NCI-H1436 (cell line): Measurements from ENCODE around the gene FAM111B.

Experiments
- DNase-seq: peaks from one replicate; lab custom pipeline; 2025; lab: John Stamatoyannopoulos, UW

The FAM111B gene

DNA sequence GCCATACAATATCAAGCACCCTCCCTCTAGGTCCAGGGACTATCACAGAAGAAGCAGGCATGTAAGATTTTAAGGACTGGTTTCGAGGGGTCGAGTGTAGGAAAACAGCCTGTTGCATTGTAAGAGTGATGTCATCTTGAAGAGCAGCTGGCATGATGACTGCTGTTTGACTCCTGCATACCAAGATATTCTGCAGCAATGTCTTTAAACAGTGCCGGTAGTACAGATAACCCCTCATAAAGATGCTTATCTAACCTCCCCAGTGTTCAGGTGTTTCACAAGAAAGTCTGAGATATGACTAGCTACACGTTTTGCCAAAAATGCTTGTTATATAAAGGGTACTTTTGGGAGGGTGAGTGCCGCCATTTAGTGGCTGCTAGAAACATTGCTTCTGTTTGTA lies 47.6 kb downstream of the FAM111B start:
- no peak for DNase-seq

DNA sequence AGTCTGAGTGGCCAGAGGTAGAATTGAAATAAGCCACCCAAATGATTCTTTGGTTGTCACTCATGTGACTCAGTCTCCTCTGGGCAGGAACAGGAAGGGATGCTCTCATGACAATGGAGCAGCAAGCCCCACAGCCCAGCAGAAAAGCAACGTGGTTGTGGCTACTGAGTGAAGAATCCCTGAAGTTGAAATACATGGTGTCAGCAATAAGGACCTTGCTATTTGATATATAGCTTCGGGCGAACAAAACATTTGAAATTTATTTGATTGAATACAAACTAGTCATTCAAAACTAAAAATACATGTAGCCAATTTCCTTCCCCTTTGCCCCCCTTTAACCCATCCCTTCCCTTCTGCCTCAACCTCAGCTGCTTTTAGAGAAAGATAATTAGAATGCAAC lies 50.4 kb downstream of the FAM111B start:
- DNase-seq: no peak

- DNase-seq: peak; percentile 63
Observed at GRCh38 chr11:59158206-59159068, 51.4 kb downstream of the FAM111B start.

DNA sequence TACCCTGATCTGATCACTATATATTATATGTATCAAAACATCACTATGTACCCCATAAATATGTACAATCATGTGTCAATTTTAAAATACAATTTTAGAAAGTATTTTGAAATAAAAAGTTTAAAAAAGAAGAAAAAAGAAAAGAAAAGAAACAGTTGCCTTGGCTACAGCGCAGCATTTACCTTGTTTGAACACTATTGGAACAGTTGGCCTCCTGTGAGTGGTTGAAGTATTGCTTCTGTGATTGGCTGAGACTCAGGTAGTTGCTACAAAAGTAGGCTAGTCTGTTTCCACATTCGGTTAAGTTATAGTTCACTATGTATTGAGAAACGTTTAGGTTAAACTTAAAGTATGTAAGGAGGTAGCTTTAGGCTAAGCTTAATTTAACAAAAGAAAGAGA lies 57.0 kb downstream of the FAM111B start:
- no peak for DNase-seq

DNA sequence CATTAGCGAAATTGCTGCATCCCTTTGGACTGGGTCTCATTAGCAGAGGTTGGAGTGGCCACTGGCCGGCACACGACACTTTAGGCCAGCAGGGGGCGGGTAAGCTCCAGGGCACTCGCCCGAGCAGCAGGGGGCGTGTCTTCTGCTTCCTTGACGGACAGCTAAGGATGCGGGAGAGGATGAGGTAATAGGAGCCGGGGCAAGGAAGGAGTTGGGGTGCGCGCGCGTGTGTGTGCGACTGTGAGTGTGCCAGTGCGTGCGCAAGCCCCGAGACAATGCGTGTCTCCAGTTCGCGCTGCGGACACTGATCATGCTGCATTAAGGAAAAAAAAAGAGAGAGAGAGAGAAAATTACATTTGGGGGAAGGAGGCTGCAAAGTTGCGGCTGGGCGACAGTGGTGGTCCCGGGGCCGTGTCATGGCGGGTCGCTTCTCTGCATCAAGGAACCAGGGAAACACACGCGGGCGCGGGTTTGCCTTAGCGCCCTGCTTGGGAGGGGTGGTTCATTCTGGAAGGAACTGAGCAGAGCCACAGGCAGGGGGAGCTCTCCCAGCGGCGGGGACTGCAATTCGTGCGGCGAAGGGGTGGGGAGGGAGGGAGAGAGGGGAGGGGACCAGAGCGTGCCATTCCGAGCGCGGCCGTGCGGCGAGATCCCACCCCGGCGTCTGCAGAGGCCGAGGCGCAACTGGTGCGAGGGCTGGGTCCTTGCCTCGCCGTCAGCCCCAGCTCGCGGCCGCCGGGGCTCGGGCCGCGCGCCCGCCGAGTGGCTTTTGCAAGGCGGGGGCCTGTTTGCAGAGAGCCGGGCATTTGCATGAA lies 64.7 kb downstream of the FAM111B start, which contains the start of gene DTX4:
DTX4 (plus strand) TSS at position 625 of the 815 bp plus-strand sequence. CDS start 464 bp downstream, outside the sequence.
- peak; percentile 90 for DNase-seq

- DNase-seq: no peak
Observed at GRCh38 chr11:59172345-59173079, 65.5 kb downstream of the FAM111B start.

DNA sequence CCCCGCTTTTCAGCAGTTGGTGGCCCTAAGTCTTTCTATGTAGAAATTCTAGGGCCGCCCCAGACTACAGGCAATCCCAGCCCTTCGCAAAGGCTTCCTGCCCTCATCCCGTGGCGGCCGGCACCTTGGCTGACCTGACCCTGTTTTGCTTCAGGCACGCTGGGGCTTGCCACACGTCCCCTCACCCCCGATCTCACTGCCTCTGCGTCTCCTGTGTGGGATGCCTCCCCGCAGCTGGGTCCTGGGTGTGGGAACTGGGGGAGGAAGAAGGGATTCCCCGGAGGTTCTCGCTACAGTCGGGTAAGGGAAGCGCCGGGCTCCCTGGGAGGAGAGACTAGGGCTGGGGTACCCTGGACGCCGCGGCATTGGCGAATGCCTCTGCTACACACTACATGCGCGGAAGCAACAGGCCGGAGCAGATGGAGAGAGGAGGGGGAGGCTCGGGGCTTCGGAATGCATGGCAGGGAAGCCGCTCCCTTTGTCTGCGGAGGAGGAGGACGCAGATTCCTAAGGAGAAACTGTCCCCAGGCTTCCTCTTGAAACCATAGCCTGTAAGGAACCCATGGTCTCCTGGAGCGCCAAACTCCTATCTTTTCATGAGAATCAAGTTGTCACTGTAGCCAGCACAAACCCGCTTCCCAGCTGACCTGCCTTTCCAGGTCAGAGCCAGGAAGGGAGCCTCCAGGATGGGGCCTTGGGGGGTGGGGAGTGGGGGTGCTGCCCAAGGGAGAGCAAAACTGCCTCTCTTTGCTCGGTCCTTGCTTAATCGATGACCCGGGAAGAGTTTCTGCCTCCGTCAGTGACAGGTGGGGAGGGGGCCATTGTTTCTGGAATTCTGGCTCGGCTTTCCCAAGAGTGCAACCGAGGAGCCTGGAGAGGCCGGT lies 66.3 kb downstream of the FAM111B start:
- no peak for DNase-seq

- no peak for DNase-seq
Observed at GRCh38 chr11:59173964-59174663, 67.1 kb downstream of the FAM111B start.

DNA sequence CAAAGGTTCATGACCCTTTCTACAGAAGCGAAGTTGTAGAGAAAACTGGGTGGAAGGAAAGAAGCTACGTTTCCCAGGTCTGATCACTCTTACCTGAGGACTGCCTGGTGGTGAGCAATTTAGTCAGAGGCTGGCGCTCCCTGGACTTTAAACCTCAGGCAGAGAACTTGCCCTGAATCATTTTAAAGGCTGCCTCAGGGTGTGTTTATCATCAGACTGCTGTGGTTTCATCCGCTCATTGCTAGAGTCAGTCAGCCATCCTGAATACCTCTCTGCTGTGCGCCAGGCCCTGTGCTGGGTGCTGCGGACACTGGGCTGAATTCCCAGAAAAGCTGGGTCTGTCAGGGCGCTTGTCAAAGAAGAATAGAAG lies 67.6 kb downstream of the FAM111B start:
- DNase-seq: no peak

DNA sequence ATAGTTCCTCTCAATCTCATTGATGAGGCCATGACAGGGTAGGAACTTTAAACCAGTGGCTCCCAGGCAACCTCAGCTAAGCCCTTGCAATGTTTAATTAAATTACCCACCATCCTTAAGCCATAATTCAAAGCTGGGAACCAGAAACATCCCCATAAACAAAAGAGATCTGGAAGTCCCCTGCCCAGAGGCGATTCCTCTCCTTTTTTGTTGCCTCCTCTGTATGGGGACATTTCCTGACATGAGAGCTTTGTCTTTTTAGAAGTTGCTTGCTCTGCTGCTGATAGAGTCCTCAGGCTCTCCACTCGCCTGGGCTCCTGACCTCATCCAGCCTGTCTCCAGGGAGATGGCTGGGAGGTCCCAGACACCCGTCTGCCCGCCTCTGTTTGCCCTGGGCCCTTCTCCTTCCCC lies 68.1 kb downstream of the FAM111B start:
- DNase-seq: no peak

GRCh38 chr11:59176330-59176729 lies 69.3 kb downstream of the FAM111B start:
- no peak for DNase-seq
